Gastroesophageal sphincter (tissue), 3 donors: ENCODE measurements around the gene KIF2C.

Source experiments
- CTCF ChIP-seq, 4 experiments: fragments of 200-600 bp in 2 of 4; fragments of 450-650 bp in 2 of 4; sonication (generic) in 1 of 4; IDR thresholded peaks; one replicate each; pipeline ENCODE4 v1.5.1; 2017 to 2019; ENCODE audit warnings: antibody characterized with exemption in 4 of 4, mild to moderate bottlenecking in 2 of 4, moderate library complexity in 2 of 4
- POLR2AphosphoS5 ChIP-seq: sonication (generic); formaldehyde crosslinking; IDR thresholded peaks from one replicate; pipeline ENCODE4 v1.6.1; 2017; ENCODE audit warnings: antibody characterized with exemption

- TF ChIP-seq CTCF (IDR thresholded peaks at IDR 0.05) (no peak), POLR2AphosphoS5 (no peak)
Measured at GRCh38 chr1:44724296-44724954, 15.2 kb upstream of the KIF2C start.
